ENCODE results near the gene SHPK. TPM values are rescaled to one million over a fixed set of nuclear protein-coding genes. Genes with fewer than 3 reads are reported as not detected.

The SHPK gene
- total RNA-seq, 1 donor from 2014 or later: 19.7 TPM

DNA sequence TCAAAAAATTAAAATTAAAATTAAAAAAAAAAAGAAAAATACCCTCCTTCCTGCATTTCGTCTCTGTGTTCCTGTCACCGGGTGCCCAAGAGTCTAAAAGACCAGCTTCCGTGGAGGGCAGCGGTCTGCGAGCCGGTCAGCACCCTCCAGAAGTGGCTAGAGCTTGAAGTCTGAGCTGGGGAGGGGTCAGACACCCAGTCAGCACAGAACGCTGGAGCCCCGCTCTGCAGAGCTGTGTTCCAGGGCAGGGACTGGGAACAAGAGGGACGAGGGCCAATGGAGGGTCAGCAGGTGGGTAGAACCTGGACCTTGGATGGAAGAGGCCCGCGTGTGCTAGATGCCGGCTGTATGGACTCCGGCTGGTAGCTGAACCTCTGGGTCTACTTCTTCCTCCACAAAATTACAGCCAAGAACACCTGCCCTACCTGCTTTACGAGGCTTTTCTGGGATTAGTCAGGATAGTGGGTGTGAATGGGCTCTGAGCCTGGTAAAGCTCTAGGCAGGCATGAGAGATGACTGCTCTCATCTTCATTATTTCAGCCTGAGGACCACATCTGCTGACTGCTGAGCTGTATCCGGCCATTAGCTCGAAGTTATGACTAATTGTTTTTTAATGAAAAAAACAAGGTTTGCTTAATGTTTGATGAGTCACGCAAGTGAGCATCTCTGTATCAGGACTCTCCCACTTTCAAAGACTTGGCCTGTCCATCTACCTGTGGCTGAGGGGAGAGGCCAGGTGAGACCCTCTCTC is 32.8 kb downstream of the SHPK start:
- no peak for DNase-seq (ENCODE audit: low spot score)
- intact Hi-C loops (cut with micrococcal nuclease): no loop called here
- Mint-ChIP-seq H3K27me3 (ENCODE audit: low read depth) (no peaks in the 10 kb centered on the region), H3K27ac (no peak overlapping the region), H3K9me3 (no peaks in the 10 kb centered on the region), H3K4me1 (ENCODE audit: low read depth) (no peaks in the 10 kb centered on the region), H3K36me3 (ENCODE audit: low read depth) (peaks cover 12% of the 10 kb centered on the region), H3K4me3 (ENCODE audit: low read depth) (no peak overlapping the region)

DNA sequence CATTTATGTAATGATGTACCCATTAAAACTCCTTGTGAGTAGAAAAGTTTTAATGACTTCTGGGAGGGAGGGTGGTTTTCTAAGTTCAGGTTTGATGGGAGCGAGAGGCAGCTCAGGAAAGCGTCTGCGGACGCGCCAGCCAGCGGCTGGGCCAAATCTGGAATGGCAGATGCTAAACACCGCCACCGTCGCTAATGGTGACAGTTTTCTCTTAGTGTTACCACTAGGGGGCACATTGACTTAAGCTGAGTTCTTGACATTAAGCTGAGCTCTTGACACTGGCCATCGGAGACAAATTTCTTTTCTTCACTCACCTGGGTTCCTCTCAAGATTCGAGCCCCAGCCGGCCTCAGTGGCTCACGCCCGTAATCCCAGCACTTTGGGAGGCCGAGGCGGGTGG is 33.6 kb downstream of the SHPK start:
- Mint-ChIP-seq H3K9me3 (no peaks in the 10 kb centered on the region), H3K27me3 (ENCODE audit: low read depth) (no peaks in the 10 kb centered on the region), H3K4me3 (ENCODE audit: low read depth) (no peak overlapping the region), H3K36me3 (ENCODE audit: low read depth) (peaks cover 10% of the 10 kb centered on the region), H3K27ac (no peak overlapping the region), H3K4me1 (ENCODE audit: low read depth) (no peaks in the 10 kb centered on the region)
- intact Hi-C loops (cut with micrococcal nuclease): loop anchor here (1.0 kb wide), 1 partner anchor 45 kb away; no protein-coding TSS in a partner anchor
- no peak for DNase-seq (ENCODE audit: low spot score)

DNA sequence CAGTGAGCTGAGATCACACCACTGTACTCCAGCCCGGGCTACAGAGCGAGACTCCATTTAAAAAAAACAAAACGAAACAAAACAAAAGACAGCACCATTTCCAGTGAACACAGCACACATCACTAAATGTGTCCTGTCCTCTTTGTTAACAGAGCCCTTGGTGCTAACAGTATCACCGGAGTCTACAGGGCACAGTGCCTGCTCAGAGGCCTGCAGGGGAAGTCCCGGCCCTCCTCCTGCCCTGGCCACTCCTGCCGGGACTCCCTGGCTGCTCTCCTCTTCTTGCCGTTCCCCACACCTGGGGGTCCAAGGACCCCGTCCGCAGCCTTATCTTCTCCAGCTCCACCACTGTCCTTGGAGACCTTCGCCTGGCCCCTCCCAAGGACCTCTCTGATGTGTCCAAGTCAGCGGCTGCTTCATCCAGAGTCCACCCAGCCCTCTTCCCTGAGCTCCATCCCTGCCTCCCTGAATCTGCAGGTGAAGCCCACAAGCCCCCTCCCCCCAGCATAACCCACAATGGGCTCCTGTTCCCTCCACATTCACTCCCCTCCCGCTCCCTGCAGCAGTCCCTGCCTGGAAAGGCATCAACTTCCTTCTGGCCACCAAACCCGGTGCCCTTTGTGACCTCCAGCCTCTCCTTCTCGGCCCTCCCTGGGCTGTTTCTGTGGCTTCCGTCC is 35.4 kb downstream of the SHPK start:
- Mint-ChIP-seq H3K4me3 (ENCODE audit: low read depth) (no peak overlapping the region), H3K36me3 (ENCODE audit: low read depth) (peaks cover 10% of the 10 kb centered on the region), H3K9me3 (no peaks in the 10 kb centered on the region), H3K27me3 (ENCODE audit: low read depth) (no peaks in the 10 kb centered on the region), H3K4me1 (ENCODE audit: low read depth) (no peaks in the 10 kb centered on the region), H3K27ac (no peak overlapping the region)
- no peak for DNase-seq (ENCODE audit: low spot score)
- intact Hi-C loops (cut with micrococcal nuclease): no loop called here

DNA sequence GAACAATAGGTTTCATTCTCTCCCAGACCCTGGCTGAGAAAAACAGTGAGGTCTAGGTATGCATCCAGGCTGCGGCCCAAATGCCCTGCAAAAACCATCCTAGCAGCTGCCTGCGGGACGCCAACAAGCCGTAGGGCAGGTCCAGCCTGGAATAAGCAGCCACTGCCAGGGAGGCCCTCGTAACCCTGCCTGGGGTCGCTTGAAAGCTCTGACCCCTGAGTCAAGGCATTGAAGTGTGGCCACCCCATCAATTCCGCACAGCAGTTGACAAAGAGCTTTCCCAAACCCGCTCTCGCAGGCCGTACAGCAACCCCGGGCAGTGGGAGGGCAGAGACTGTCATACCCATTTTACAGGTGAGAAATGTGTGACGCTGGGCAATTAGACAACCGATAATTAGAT is 38.0 kb downstream of the SHPK start:
- no peak for DNase-seq (ENCODE audit: low spot score)
- intact Hi-C loops (cut with micrococcal nuclease): no loop called here
- H3K36me3 Mint-ChIP-seq (ENCODE audit: low read depth): peaks cover 4% of the 10 kb centered on the region
- H3K27me3 Mint-ChIP-seq (ENCODE audit: low read depth): no peaks in the 10 kb centered on the region
- no peak overlapping the region for H3K4me3 Mint-ChIP-seq (ENCODE audit: low read depth)
- no peaks in the 10 kb centered on the region for H3K4me1 Mint-ChIP-seq (ENCODE audit: low read depth)
- H3K9me3 Mint-ChIP-seq: no peaks in the 10 kb centered on the region
- H3K27ac Mint-ChIP-seq: no peak overlapping the region

DNA sequence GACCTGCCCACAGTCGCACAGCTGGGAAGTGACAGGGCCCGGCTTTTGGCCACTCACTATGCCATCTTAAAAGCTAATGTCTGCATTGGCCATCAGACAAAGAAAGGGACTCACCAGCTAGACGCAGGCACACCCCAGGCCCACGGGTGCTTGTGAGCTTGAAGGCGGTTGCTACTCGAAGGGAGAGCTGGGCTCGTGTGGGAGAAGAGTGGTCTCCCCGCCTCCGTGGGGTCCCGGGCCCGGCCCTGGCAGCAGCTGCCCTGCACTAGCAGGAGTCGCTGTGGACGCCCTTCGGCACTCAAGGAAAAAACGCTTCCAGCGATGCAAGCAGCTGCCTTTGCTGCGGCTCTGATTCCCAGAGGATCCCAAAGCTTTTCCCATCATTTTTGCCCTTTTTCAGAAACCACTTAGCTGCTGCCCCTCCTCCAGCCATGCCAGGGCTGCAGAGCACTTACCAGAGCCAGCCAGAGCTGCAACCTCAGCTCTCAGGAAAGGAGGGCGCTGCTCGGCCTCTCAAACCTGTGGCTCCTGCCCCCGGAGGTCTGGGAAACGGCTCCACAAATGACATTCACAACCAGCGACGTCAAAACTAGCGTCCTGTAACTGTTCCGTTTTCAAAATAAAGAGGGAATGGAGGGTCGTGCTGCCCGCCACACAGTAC is 39.1 kb downstream of the SHPK start:
- no peaks in the 10 kb centered on the region for H3K4me1 Mint-ChIP-seq (ENCODE audit: low read depth)
- no peak overlapping the region for H3K4me3 Mint-ChIP-seq (ENCODE audit: low read depth)
- no peak for DNase-seq (ENCODE audit: low spot score)
- no peaks in the 10 kb centered on the region for H3K9me3 Mint-ChIP-seq
- no peaks in the 10 kb centered on the region for H3K27me3 Mint-ChIP-seq (ENCODE audit: low read depth)
- H3K36me3 Mint-ChIP-seq (ENCODE audit: low read depth): no peaks in the 10 kb centered on the region
- no peak overlapping the region for H3K27ac Mint-ChIP-seq
- intact Hi-C loops (cut with micrococcal nuclease): no loop called here

DNA sequence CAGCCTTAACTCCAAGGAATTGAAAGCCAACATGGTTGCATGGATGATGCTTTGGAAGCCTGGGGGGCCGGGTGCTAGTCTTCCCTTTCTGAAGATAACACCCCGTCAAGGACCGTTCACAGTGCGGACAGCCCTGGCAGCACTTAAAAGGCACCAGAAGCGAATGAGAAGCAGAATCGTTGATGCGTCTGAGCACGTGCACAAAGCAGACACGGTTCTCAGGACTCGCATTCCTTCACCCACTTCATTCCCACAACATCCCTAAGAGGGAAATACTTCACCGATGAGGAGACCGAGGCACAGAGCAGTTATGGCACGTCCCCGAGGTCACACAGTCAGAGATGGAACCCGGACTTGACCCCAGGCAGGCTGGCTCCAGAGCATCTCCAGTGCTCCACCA is 41.1 kb downstream of the SHPK start:
- no peak overlapping the region for H3K4me3 Mint-ChIP-seq (ENCODE audit: low read depth)
- H3K9me3 Mint-ChIP-seq: no peaks in the 10 kb centered on the region
- peaks cover 7% of the 10 kb centered on the region for H3K36me3 Mint-ChIP-seq (ENCODE audit: low read depth)
- no peak overlapping the region for H3K27ac Mint-ChIP-seq
- H3K27me3 Mint-ChIP-seq (ENCODE audit: low read depth): no peaks in the 10 kb centered on the region
- H3K4me1 Mint-ChIP-seq (ENCODE audit: low read depth): no peaks in the 10 kb centered on the region
- intact Hi-C loops (cut with micrococcal nuclease): no loop called here
- no peak for DNase-seq (ENCODE audit: low spot score)

DNA sequence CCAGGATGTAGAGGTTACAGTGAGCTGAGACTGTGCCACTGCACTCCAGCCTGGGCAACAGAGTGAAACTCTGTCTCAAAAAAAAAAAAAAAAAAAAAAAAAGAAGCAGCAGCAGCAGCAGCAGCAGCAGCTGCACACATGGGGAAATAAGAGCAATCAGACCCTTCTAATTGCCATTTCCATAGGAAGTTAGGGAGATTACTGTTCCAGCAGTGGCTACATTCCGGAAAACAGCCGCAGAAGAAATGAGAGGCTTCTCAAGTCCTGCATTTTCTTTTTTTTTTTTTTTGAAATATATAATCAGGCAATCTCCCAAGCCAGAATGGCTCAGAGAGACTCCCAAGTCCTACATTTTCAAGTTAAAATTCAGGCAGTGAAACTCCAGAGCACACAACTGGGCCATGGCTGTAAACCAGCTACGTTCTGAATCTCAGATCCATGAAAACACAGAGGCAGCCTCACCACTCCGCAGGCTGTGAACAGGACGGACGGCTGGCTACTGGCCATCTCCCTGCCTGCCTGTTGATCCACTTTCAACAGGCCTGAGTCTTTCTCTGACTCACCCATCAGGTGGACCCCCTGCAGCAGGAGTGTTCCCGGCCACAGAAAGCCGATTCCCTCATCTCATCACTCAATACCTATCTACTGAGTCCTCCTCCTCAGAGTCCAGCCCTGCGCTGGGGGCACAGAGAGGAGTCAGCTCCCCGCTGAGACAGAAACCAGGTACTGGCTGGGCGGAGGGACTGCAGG is 41.8 kb downstream of the SHPK start:
- Mint-ChIP-seq H3K9me3 (no peaks in the 10 kb centered on the region), H3K27me3 (ENCODE audit: low read depth) (no peaks in the 10 kb centered on the region), H3K36me3 (ENCODE audit: low read depth) (peaks cover 10% of the 10 kb centered on the region), H3K4me1 (ENCODE audit: low read depth) (no peaks in the 10 kb centered on the region), H3K27ac (no peak overlapping the region), H3K4me3 (ENCODE audit: low read depth) (no peak overlapping the region)
- no peak for DNase-seq (ENCODE audit: low spot score)
- intact Hi-C loops (cut with micrococcal nuclease): no loop called here

DNA sequence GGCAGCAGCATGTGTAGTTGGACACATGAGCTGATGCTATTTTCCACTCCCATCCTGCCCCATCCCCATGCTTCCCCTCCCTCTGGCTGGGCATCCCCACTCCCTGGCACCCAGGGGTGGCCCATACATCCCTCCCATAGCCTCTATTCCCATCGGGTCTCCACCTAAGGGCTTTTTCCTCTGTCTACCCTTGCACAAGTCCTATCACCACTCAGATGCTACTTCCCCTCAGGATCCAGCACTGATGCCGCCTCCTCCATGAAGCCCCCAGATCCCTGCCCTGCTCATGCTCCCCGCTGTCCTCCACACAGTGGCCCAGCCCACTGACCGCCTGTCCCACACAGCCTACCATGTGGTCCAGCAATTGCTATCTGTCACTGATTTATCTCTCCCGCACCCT is 42.7 kb downstream of the SHPK start:
- no peak for DNase-seq (ENCODE audit: low spot score)
- Mint-ChIP-seq H3K4me3 (ENCODE audit: low read depth) (no peak overlapping the region), H3K4me1 (ENCODE audit: low read depth) (no peaks in the 10 kb centered on the region), H3K36me3 (ENCODE audit: low read depth) (peaks cover 10% of the 10 kb centered on the region), H3K27me3 (ENCODE audit: low read depth) (no peaks in the 10 kb centered on the region), H3K27ac (no peak overlapping the region), H3K9me3 (no peaks in the 10 kb centered on the region)
- intact Hi-C loops (cut with micrococcal nuclease): no loop called here

DNA sequence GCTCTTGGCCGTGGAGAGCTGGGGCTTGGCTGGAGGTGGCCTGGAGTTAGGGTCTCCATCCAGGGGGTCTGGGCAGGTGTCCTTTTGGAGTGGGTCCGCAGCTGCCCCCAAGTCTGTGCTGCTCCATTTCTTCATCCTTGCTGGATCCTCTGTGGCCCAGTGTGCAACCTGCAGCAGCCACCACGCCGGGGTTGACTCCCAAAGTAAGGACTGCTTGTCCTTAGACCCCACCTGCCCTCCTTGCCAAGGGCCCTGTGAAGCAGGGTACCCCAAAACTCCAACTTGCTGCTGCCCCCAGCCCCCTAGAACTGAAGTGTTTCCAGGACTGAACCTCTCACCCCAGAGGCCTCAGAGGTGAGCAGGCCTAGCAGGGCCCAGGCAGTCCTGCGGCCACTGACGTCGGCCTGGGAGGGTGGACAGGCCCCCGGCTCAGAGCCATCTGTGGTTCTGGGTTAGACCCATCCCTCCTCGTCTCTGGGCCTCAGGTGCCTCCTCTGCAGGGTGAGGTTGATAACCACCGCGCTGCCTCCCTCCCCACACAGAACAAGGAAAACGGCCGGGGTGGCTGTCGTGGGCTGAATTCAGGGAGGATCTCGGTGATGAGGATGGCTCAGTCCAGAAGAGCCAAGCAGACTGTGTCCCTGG is 43.7 kb downstream of the SHPK start:
- Mint-ChIP-seq H3K27me3 (ENCODE audit: low read depth) (no peaks in the 10 kb centered on the region), H3K36me3 (ENCODE audit: low read depth) (peaks cover 10% of the 10 kb centered on the region), H3K27ac (no peak overlapping the region), H3K4me1 (ENCODE audit: low read depth) (no peaks in the 10 kb centered on the region), H3K9me3 (no peaks in the 10 kb centered on the region), H3K4me3 (ENCODE audit: low read depth) (no peak overlapping the region)
- intact Hi-C loops (cut with micrococcal nuclease): no loop called here
- no peak for DNase-seq (ENCODE audit: low spot score)

DNA sequence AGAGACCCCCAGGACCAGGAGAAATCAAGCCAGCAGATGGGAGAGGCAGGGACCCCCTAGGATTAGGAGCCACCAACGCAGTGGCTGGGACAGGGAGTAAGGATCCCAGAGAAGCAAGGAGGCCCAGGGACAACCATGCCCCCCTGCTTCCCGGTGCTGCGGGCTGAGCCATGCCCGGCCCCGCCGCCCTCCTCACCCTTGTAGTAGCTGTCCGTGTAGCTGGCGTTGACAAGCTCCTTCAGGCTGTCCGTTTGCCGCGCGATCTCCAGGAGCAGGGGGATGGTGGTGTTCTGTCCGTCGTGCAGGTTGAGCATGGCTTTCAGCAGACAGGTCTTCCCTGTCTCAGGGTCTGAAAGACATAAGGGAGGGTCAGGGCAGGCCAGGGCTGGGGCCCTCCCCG is 45.3 kb downstream of the SHPK start:
- H3K27me3 Mint-ChIP-seq (ENCODE audit: low read depth): no peaks in the 10 kb centered on the region
- no peak for DNase-seq (ENCODE audit: low spot score)
- no peak overlapping the region for H3K4me3 Mint-ChIP-seq (ENCODE audit: low read depth)
- no peak overlapping the region for H3K27ac Mint-ChIP-seq
- H3K36me3 Mint-ChIP-seq (ENCODE audit: low read depth): peaks cover 10% of the 10 kb centered on the region
- intact Hi-C loops (cut with micrococcal nuclease): no loop called here
- no peaks in the 10 kb centered on the region for H3K4me1 Mint-ChIP-seq (ENCODE audit: low read depth)
- H3K9me3 Mint-ChIP-seq: no peaks in the 10 kb centered on the region

DNA sequence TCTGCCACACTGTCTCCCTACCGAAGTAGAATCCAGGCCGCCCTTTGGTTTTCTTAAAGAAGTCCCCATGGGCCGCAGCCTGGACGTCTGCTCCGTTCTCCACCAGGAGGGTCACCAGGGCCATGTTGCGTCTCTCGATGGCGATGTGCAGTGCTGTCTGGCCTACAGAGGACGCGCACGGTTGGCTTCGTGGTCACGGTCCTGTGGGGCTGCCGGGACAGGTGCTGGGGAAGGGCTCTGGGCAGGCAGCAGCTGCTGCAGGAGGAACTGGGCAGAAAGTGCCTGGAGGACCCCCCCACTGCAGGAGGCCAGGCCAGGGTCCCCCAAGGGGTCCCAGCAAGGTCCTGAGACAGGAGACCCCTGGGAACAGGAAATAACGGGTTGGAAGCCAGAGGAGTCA is 45.8 kb downstream of the SHPK start:
- Mint-ChIP-seq H3K9me3 (no peaks in the 10 kb centered on the region), H3K36me3 (ENCODE audit: low read depth) (peaks cover 10% of the 10 kb centered on the region), H3K27ac (no peak overlapping the region), H3K4me1 (ENCODE audit: low read depth) (no peaks in the 10 kb centered on the region), H3K4me3 (ENCODE audit: low read depth) (no peak overlapping the region), H3K27me3 (ENCODE audit: low read depth) (no peaks in the 10 kb centered on the region)
- no peak for DNase-seq (ENCODE audit: low spot score)
- intact Hi-C loops (cut with micrococcal nuclease): no loop called here

DNA sequence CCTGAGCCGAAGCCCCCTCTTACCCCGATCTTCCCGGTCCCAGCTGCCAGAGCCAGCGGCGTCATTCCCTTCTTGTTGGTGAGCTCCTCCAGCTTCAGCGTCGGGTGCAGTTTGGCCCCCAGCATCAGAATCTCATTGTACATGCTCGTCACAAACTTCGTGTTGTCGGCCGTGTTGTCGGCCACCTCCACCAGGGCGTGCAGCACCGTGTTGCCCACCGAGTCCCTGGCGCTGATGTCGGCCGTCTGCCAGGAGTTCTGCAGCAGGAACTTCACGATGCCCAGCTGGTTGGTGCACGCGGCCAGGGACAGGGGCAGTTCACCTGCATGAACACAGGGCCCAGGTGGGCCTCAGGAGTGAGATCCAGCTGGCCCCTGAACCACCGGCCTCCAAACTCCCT is 46.3 kb downstream of the SHPK start:
- Mint-ChIP-seq H3K36me3 (ENCODE audit: low read depth) (peaks cover 10% of the 10 kb centered on the region), H3K4me3 (ENCODE audit: low read depth) (no peak overlapping the region), H3K4me1 (ENCODE audit: low read depth) (no peaks in the 10 kb centered on the region), H3K27ac (no peak overlapping the region), H3K9me3 (no peaks in the 10 kb centered on the region), H3K27me3 (ENCODE audit: low read depth) (no peaks in the 10 kb centered on the region)
- DNase-seq (ENCODE audit: low spot score): no peak
- intact Hi-C loops (cut with micrococcal nuclease): no loop called here

Data from activated T-helper 2 cell treated with anti-CD3 and anti-CD28 coated beads, Interferon-gamma antibody, Interleukin-2, Interleukin-4, amounts not matched to agents 10 μg/mL and 5 μg/mL and 100 μg/mL, durations not matched to agents 14 hours and 24 hours and 36 hours (primary cell).